Loucy (cell line): ENCODE data around the gene GDF2.

Experiments used
- CTCF ChIP-seq: fragments of 200-600 bp; sonication (generic); conservative IDR thresholded peaks from 2 replicates; pipeline ENCODE4 v1.5.1; 2014; ENCODE audit warnings: mild to moderate bottlenecking, antibody characterized with exemption, low read length
- EZH2phosphoT487 ChIP-seq: fragments of 200-600 bp; IDR thresholded peaks from 2 replicates; pipeline ENCODE4 v1.6.1; 2018; ENCODE audit warnings: antibody characterized with exemption, mild to moderate bottlenecking, moderate library complexity, borderline replicate concordance

- no peak for TF ChIP-seq CTCF
- TF ChIP-seq EZH2phosphoT487 = no peak
These were observed 38.3 kb downstream of the GDF2 start for GRCh38 chr10:47360419-47361040.
